Measurements from ENCODE around the gene MTX1.

GRCh38 chr1:155158991-155159390, 49.5 kb upstream of the MTX1 start:
- TF ChIP-seq, protein P1, sequence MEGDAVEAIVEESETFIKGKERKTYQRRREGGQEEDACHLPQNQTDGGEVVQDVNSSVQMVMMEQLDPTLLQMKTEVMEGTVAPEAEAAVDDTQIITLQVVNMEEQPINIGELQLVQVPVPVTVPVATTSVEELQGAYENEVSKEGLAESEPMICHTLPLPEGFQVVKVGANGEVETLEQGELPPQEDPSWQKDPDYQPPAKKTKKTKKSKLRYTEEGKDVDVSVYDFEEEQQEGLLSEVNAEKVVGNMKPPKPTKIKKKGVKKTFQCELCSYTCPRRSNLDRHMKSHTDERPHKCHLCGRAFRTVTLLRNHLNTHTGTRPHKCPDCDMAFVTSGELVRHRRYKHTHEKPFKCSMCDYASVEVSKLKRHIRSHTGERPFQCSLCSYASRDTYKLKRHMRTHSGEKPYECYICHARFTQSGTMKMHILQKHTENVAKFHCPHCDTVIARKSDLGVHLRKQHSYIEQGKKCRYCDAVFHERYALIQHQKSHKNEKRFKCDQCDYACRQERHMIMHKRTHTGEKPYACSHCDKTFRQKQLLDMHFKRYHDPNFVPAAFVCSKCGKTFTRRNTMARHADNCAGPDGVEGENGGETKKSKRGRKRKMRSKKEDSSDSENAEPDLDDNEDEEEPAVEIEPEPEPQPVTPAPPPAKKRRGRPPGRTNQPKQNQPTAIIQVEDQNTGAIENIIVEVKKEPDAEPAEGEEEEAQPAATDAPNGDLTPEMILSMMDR (IDR thresholded peaks at IDR 0.05): no peak
- TF ChIP-seq POLR2A (IDR thresholded peaks at IDR 0.05) (no peak), POLR2AphosphoS5 (IDR thresholded peaks at IDR 0.05) (no peak)

All from upper lobe of left lung (tissue), 4 donors.